A549 (cell line): ENCODE measurements around the gene AFF3. TPM values are rescaled to one million over a fixed set of nuclear protein-coding genes. Genes with fewer than 3 reads are reported as not detected.

Source experiments
- ATAC-seq, 2 experiments: fragments of 200-7000 bp in 1 of 2; fragments of >200 bp in 1 of 2; cut with Nextera tagmentation in 1 of 2; cut with Tn5 transposase in 1 of 2; 3 replicates each; pipeline versions ENCODE4 v1.8.0 to v1.9.1; 2018 to 2020; ENCODE audit warnings: mild to moderate bottlenecking in 1 of 2, moderate library complexity in 1 of 2
- CTCF ChIA-PET: fragments of 300-600 bp; sonication (Branson Sonifier 250); formaldehyde crosslinking; extraction: SDS; loops from one replicate; lab custom pipeline; 2021; ENCODE audit warnings: antibody characterized with exemption, inconsistent platforms; lab: Yijun Ruan, JAX
- POLR2A ChIA-PET: fragments of 350-600 bp; formaldehyde crosslinking; extraction: SDS; loops from one replicate; lab custom pipeline; 2021; ENCODE audit warnings: antibody characterized with exemption, inconsistent platforms; lab: Yijun Ruan, JAX
- DNase-seq, 2 experiments: peaks; one replicate each; pipeline versions ENCODE4 v3.0.0 to v3.0.0-alpha.2; 2011 to 2016; ENCODE audit warnings: low read depth in 1 of 2, low spot score in 1 of 2
- FAIRE-seq: peaks from 2 replicates; lab custom pipeline; 2011; peaks lifted over from hg19 to GRCh38; lab: Jason Lieb, UNC
- H3K27ac ChIP-seq, 2 experiments: fragments of >200 bp; sonication (Bioruptor Twin); formaldehyde crosslinking; 3 replicates each; pipeline ENCODE4 v1.5.1; 2016 to 2017
- H3K4me1 ChIP-seq: fragments of >200 bp; sonication (Bioruptor Twin); formaldehyde crosslinking; 3 replicates; pipeline ENCODE4 v1.6.1; 2016
- H3K4me2 ChIP-seq: fragments of >200 bp; sonication (Bioruptor Twin); formaldehyde crosslinking; 3 replicates; pipeline ENCODE4 v1.6.1; 2016
- H3K4me3 ChIP-seq: fragments of >200 bp; sonication (Bioruptor Twin); formaldehyde crosslinking; 3 replicates; pipeline ENCODE4 v1.5.1; 2016
- H3K9me3 ChIP-seq: fragments of >200 bp; sonication (Bioruptor Twin); formaldehyde crosslinking; 3 replicates; pipeline ENCODE4 v1.6.1; 2016
- EHF ChIP-seq: fragments of 250-450 bp; sonication (Bioruptor Pico); IDR thresholded peaks from 2 replicates; pipeline ENCODE4 v1.5.0; 2020; ENCODE audit warnings: mild to moderate bottlenecking
- ESRRA ChIP-seq: fragments of 150-350 bp; IDR thresholded peaks from 2 replicates; pipeline ENCODE4 v1.6.1; 2014; ENCODE audit warnings: mild to moderate bottlenecking, low read length, borderline replicate concordance
- FOSL2 ChIP-seq, 2 experiments: fragments of 450-650 bp in 1 of 2; fragments of >200 bp in 1 of 2; sonication (Bioruptor Twin) in 1 of 2; formaldehyde crosslinking; IDR thresholded peaks; 2 replicates each; pipeline versions ENCODE4 v1.5.0 to v1.6.1; 2016 to 2020; ENCODE audit warnings: mild to moderate bottlenecking in 1 of 2, moderate library complexity in 1 of 2
- HMGXB4 ChIP-seq: fragments of 250-450 bp; sonication (Bioruptor Pico); IDR thresholded peaks from 2 replicates; pipeline ENCODE4 v1.5.0; 2021; ENCODE audit warnings: mild to moderate bottlenecking, moderate library complexity, borderline replicate concordance
- JUN ChIP-seq, 2 experiments: fragments of >200 bp; sonication (Bioruptor Twin); formaldehyde crosslinking; IDR thresholded peaks; 2 replicates in 1 of 2; 3 replicates in 1 of 2; pipeline ENCODE4 v1.6.1; 2016 to 2017
- JUNB ChIP-seq: fragments of >200 bp; sonication (Bioruptor Twin); formaldehyde crosslinking; IDR thresholded peaks from 2 replicates; pipeline ENCODE4 v1.6.1; 2016
- KDM5A ChIP-seq: fragments of 200-600 bp; sonication (generic); IDR thresholded peaks from 2 replicates; pipeline ENCODE4 v1.6.1; 2016; ENCODE audit warnings: antibody characterized with exemption, mild to moderate bottlenecking
- RAD21 ChIP-seq, 2 experiments: fragments of >200 bp in 1 of 2; sonication (Bioruptor Twin) in 1 of 2; formaldehyde crosslinking in 1 of 2; IDR thresholded peaks in 1 of 2; conservative IDR thresholded peaks in 1 of 2; 2 replicates in 1 of 2; 3 replicates in 1 of 2; pipeline ENCODE4 v1.6.1; 2012 to 2018; ENCODE audit warnings: inconsistent platforms in 1 of 2
- REST ChIP-seq: fragments of 200-600 bp; sonication (generic); IDR thresholded peaks from 2 replicates; pipeline ENCODE4 v1.6.1; 2016; ENCODE audit warnings: antibody characterized with exemption, mild to moderate bottlenecking, moderate library complexity
- SMC3 ChIP-seq: fragments of >200 bp; sonication (Bioruptor Twin); formaldehyde crosslinking; IDR thresholded peaks from 3 replicates; pipeline ENCODE4 v1.6.1; 2018; ENCODE audit warnings: inconsistent platforms
- TP53 ChIP-seq: fragments of 250-450 bp; sonication (Bioruptor Pico); IDR thresholded peaks from 2 replicates; pipeline ENCODE4 v1.5.0; 2021; ENCODE audit warnings: mild to moderate bottlenecking, moderate library complexity
- ZC3H11A ChIP-seq: fragments of 450-650 bp; IDR thresholded peaks from 2 replicates; pipeline ENCODE4 v1.6.1; 2014; ENCODE audit warnings: antibody characterized with exemption, mild to moderate bottlenecking
- ZNF302 ChIP-seq: fragments of 250-450 bp; sonication (Bioruptor Pico); IDR thresholded peaks from 2 replicates; pipeline ENCODE4 v1.9.0; 2021; ENCODE audit warnings: inconsistent platforms, mild to moderate bottlenecking, moderate library complexity
- ZSCAN20 ChIP-seq: fragments of 250-450 bp; sonication (Bioruptor Pico); IDR thresholded peaks from 2 replicates; pipeline ENCODE4 v1.8.0; 2022; ENCODE audit warnings: mild to moderate bottlenecking, moderate library complexity
- whole genome bisulfite sequencing: methylation state at CpG from one replicate; pipeline ENCODE4 v1.1.6; 2017; ENCODE audit errors: missing lambda C conversion rate; 5-methylcytosine and 5-hydroxymethylcytosine counted together
- polyA plus RNA-seq, 4 experiments: library from polyadenylated mRNA; depleted of rRNA in 3 of 4; stranded (reverse); fragments of >200 nt; fragmentation: RNase III in 1 of 4; extraction: RNeasy Plus Mini Kit Qiagen cat#74134 plus additional on column Dnase treatment in 1 of 4; gene quantifications; 2 replicates in 3 of 4; 3 replicates in 1 of 4; pipeline ENCODE4 v1.2.3, GENCODE V29; 2011 to 2017
- TF ChIP-seq, protein P1 (sequence below): fragments of 450-650 bp; IDR thresholded peaks from 2 replicates; pipeline ENCODE4 v1.6.1; 2014; ENCODE audit warnings: antibody characterized with exemption
- TF ChIP-seq, protein P2 (sequence below): fragments of >200 bp; sonication (Bioruptor Twin); formaldehyde crosslinking; IDR thresholded peaks from 3 replicates; pipeline ENCODE4 v1.6.1; 2016
- TF ChIP-seq, protein P3 (sequence below): IDR thresholded peaks from 2 replicates; pipeline ENCODE4 v1.6.1; 2012
- TF ChIP-seq, protein P4 (sequence below): IDR thresholded peaks from 2 replicates; pipeline ENCODE4 v1.6.1; 2012; ENCODE audit warnings: low read depth, borderline replicate concordance

AFF3 gene
- polyA plus RNA-seq, 2 of the 4 experiments (the other 2 are of a cell fraction): not detected

DNA sequence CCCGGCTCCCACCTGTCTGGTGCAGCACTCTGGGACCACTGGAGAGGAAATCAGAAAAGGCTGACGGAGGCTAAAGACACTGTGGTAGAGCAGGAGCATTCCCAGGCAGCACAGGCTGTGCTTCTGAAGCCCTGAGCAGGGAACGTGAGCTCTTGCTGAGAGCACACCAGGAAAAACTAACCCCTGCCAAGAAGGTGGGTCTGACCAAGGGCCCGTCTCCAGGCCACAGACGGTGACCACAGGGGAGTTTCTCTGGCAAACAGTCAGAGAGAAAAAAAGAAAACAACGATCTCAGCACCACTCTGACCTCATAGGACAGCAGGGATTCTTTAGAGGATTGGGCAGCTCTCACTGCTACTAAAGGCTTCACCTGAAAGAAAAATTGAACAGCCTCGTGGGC lies 201.4 kb downstream of the AFF3 start:
- Histone ChIP-seq H3K4me2 (no peak overlapping the region), H3K27ac (no peak overlapping the region), H3K9me3 (no peaks in the 10 kb centered on the region), H3K4me1 (no peaks in the 10 kb centered on the region), H3K4me3 (no peak overlapping the region)
- CTCF ChIA-PET: no interaction called here
- POLR2A ChIA-PET: no interaction called here
- ATAC-seq: no peak
- no peak for FAIRE-seq
- no peak for DNase-seq
- TF ChIP-seq ESRRA (no peak), KDM5A (no peak)
- WGBS: 6% methylated on average over 7 of the region's 7 CpGs

GRCh38 chr2:99939135-99939534 lies 203.3 kb downstream of the AFF3 start:
- H3K4me2 ChIP-seq: no peak overlapping the region
- no peak overlapping the region for H3K27ac ChIP-seq
- ATAC-seq: no peak
- WGBS: 2% methylated on average over 1 of the region's 1 CpG
- ChIA-PET CTCF (no interaction called here), POLR2A (no interaction called here)
- no peak for FAIRE-seq
- no peaks in the 10 kb centered on the region for H3K9me3 ChIP-seq
- no peaks in the 10 kb centered on the region for H3K4me1 ChIP-seq
- DNase-seq: no peak
- H3K4me3 ChIP-seq: no peak overlapping the region
- TF ChIP-seq JUN (IDR thresholded peaks at IDR 0.05) (no peak), JUNB (no peak), FOSL2 (IDR thresholded peaks at IDR 0.05) (no peak), FOSL2 (CRISPR knock-in tag; IDR thresholded peaks at IDR 0.05) (no peak), ZC3H11A (no peak), SMC3 (no peak), RAD21 (conservative IDR thresholded peaks at IDR 0.05 in 1 of 2, IDR thresholded peaks at IDR 0.05 in 1 of 2) (no peak), ZNF302 (CRISPR knock-in tag) (no peak), HMGXB4 (CRISPR knock-in tag) (no peak), EHF (no peak), REST (no peak), ZSCAN20 (CRISPR knock-in tag) (no peak), TP53 (no peak)
- TF ChIP-seq, protein P1, sequence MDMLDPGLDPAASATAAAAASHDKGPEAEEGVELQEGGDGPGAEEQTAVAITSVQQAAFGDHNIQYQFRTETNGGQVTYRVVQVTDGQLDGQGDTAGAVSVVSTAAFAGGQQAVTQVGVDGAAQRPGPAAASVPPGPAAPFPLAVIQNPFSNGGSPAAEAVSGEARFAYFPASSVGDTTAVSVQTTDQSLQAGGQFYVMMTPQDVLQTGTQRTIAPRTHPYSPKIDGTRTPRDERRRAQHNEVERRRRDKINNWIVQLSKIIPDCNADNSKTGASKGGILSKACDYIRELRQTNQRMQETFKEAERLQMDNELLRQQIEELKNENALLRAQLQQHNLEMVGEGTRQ: no peak
- TF ChIP-seq, protein P2, sequence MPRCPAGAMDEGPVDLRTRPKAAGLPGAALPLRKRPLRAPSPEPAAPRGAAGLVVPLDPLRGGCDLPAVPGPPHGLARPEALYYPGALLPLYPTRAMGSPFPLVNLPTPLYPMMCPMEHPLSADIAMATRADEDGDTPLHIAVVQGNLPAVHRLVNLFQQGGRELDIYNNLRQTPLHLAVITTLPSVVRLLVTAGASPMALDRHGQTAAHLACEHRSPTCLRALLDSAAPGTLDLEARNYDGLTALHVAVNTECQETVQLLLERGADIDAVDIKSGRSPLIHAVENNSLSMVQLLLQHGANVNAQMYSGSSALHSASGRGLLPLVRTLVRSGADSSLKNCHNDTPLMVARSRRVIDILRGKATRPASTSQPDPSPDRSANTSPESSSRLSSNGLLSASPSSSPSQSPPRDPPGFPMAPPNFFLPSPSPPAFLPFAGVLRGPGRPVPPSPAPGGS: no peak
- TF ChIP-seq, protein P3, sequence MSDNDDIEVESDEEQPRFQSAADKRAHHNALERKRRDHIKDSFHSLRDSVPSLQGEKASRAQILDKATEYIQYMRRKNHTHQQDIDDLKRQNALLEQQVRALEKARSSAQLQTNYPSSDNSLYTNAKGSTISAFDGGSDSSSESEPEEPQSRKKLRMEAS: no peak
- TF ChIP-seq, protein P4, sequence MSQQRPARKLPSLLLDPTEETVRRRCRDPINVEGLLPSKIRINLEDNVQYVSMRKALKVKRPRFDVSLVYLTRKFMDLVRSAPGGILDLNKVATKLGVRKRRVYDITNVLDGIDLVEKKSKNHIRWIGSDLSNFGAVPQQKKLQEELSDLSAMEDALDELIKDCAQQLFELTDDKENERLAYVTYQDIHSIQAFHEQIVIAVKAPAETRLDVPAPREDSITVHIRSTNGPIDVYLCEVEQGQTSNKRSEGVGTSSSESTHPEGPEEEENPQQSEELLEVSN: no peak
